Lung (tissue), 12 donors: Measurements from ENCODE around the gene NEO1. TPM values are rescaled to one million over a fixed set of nuclear protein-coding genes. Genes with fewer than 3 reads are reported as not detected.

Experiments
- ATAC-seq: fragments of 200-7000 bp; cut with Tn5 transposase; one replicate; pipeline ENCODE4 v1.9.1; 2020; ENCODE audit warnings: moderate number of reproducible peaks; ENCODE audit not compliant: insufficient read depth, low FRiP score
- DNase-seq, 3 donors: peaks; one replicate each; pipeline ENCODE4 v3.0.0-alpha.2; 2013 to 2017
- H3K27ac ChIP-seq, 2 donors: one replicate each; pipeline ENCODE4 v1.5.1; 2013; ENCODE audit warnings: mild to moderate bottlenecking in 2 of 2, moderate library complexity in 2 of 2, control low read depth in 1 of 2, inconsistent platforms in 1 of 2, low read depth in 1 of 2, low read length in 1 of 2
- H3K27me3 ChIP-seq, 3 donors: one replicate each; pipeline ENCODE4 v1.5.1; 2013; ENCODE audit warnings: low read length in 2 of 3; ENCODE audit not compliant: control insufficient read depth in 3 of 3, insufficient read depth in 3 of 3
- H3K36me3 ChIP-seq, 4 donors: one replicate each; pipeline ENCODE4 v1.5.1; 2013; ENCODE audit warnings: low read length in 4 of 4, mild to moderate bottlenecking in 1 of 4, moderate library complexity in 1 of 4; ENCODE audit not compliant: control insufficient read depth in 4 of 4, insufficient read depth in 4 of 4
- H3K4me1 ChIP-seq, 5 donors: one replicate each; pipeline ENCODE4 v1.5.1; 2013; ENCODE audit warnings: low read length in 5 of 5, mild to moderate bottlenecking in 2 of 5, moderate library complexity in 1 of 5; ENCODE audit not compliant: control insufficient read depth in 5 of 5, insufficient read depth in 5 of 5
- H3K4me3 ChIP-seq: one replicate; pipeline ENCODE4 v1.5.1; 2013; ENCODE audit warnings: mild to moderate bottlenecking, control low read depth, moderate library complexity
- H3K9ac ChIP-seq, 2 donors: one replicate each; pipeline ENCODE4 v1.5.1; 2013; ENCODE audit warnings: low read length in 2 of 2, control low read depth in 1 of 2; ENCODE audit not compliant: insufficient read depth in 1 of 2
- H3K9me3 ChIP-seq, 4 donors: one replicate each; pipeline ENCODE4 v1.5.1; 2013; ENCODE audit warnings: low read length in 3 of 4, mild to moderate bottlenecking in 1 of 4, moderate library complexity in 1 of 4; ENCODE audit not compliant: control insufficient read depth in 4 of 4, insufficient read depth in 3 of 4
- WGBS, 2 donors: extraction: QIAGEN DNeasy Blood & Tissue Kit; methylation state at CpG; one replicate each; pipeline ENCODE4 v1.1.7; 2013; 5-methylcytosine and 5-hydroxymethylcytosine counted together
- polyA plus RNA-seq, 2 donors: library from polyadenylated mRNA; stranded (reverse); fragments of 200-250 nt; gene quantifications; one replicate each; pipeline ENCODE4 v1.2.1, GENCODE V29; 2013
- total RNA-seq, 2 donors: library from RNA; depleted of rRNA in 1 of 2; stranded (reverse); fragments of >200 nt in 1 of 2; gene quantifications; one replicate each; pipeline ENCODE4 v1.2.1, GENCODE V29; 2014 to 2021
- TF ChIP-seq, protein P1 (sequence below): IDR thresholded peaks from 2 replicates; pipeline ENCODE4 v1.5.1; 2012; ENCODE audit warnings: mild to moderate bottlenecking; ENCODE audit errors: control extremely low read depth, extremely low read depth
- donor health status: control.
- donor health status: control.
- donor health status: Bipolar disorder and iron deficiency.
- donor health status: healthy.
- donor health status: DM: yes; HTN: yes; CAD: no.

NEO1 gene
- total and polyA plus RNA-seq, 4 donors = 6.9 to 70.8 (median 16.5) TPM

GRCh38 chr15:73284090-73284716 lies 231.9 kb downstream of the NEO1 start:
- Histone ChIP-seq H3K36me3 (peaks cover 12 to 44% (median 21%) of the 10 kb centered on the region in 4 donors), H3K4me3 (no peak overlapping the region), H3K4me1 (peaks cover 0 to 3% (median 0%) of the 10 kb centered on the region in 5 donors), H3K9me3 (no peaks in the 10 kb centered on the region), H3K9ac (no peak overlapping the region), H3K27me3 (no peaks in the 10 kb centered on the region), H3K27ac (no peak overlapping the region)
- TF ChIP-seq, protein P1, sequence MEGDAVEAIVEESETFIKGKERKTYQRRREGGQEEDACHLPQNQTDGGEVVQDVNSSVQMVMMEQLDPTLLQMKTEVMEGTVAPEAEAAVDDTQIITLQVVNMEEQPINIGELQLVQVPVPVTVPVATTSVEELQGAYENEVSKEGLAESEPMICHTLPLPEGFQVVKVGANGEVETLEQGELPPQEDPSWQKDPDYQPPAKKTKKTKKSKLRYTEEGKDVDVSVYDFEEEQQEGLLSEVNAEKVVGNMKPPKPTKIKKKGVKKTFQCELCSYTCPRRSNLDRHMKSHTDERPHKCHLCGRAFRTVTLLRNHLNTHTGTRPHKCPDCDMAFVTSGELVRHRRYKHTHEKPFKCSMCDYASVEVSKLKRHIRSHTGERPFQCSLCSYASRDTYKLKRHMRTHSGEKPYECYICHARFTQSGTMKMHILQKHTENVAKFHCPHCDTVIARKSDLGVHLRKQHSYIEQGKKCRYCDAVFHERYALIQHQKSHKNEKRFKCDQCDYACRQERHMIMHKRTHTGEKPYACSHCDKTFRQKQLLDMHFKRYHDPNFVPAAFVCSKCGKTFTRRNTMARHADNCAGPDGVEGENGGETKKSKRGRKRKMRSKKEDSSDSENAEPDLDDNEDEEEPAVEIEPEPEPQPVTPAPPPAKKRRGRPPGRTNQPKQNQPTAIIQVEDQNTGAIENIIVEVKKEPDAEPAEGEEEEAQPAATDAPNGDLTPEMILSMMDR = no peak
- DNase-seq (peak in 1 of 3 donors; percentile 25), ATAC-seq (no peak)
- WGBS, 2 donors = 75 to 83% methylated on average over 3 of the region's 3 CpGs

- no peaks in the 10 kb centered on the region for H3K27me3 ChIP-seq
- H3K4me1 ChIP-seq = peaks cover 0 to 3% (median 0%) of the 10 kb centered on the region in 5 donors
- no peak overlapping the region for H3K27ac ChIP-seq
- H3K4me3 ChIP-seq = no peak overlapping the region
- TF ChIP-seq, protein P1 = no peak
- 89 to 91% methylated on average over 2 of the region's 2 CpGs for WGBS, 2 donors
- no peaks in the 10 kb centered on the region for H3K9me3 ChIP-seq
- H3K36me3 ChIP-seq = peaks cover 16 to 49% (median 18%) of the 10 kb centered on the region in 4 donors
- no peak for DNase-seq
- no peak overlapping the region for H3K9ac ChIP-seq
- no peak for ATAC-seq
Measured at GRCh38 chr15:73286311-73286710, 234.0 kb downstream of the NEO1 start.

- Histone ChIP-seq H3K9ac (no peak overlapping the region), H3K36me3 (peaks cover 16 to 47% (median 18%) of the 10 kb centered on the region in 4 donors), H3K27me3 (no peaks in the 10 kb centered on the region), H3K4me1 (peaks cover 0 to 3% (median 0%) of the 10 kb centered on the region in 5 donors), H3K27ac (no peak overlapping the region), H3K9me3 (no peaks in the 10 kb centered on the region), H3K4me3 (no peak overlapping the region)
- WGBS, 2 donors = 25 to 39% methylated on average over 1 of the region's 1 CpG
- TF ChIP-seq, protein P1 = no peak
- ATAC-seq (no peak), DNase-seq (no peak)
Measured at GRCh38 chr15:73287019-73287418, 234.8 kb downstream of the NEO1 start.
